ENCODE data around the gene CDT1. TPM values are rescaled to one million over a fixed set of nuclear protein-coding genes. Genes with fewer than 3 reads are reported as not detected.

Gene CDT1
- total and polyA plus RNA-seq, 10 of the 15 experiments (the other 5 are each of a cell fraction or from before 2014, with no cell fraction given), result 0.50 to 87.6 (median 8.8) TPM

GRCh38 chr16:88792078-88792550 is 11.5 kb upstream of the CDT1 start (continued):
- no peak for TF ChIP-seq RB1 (IDR thresholded peaks at IDR 0.05; ENCODE audit: borderline replicate concordance)

- Histone ChIP-seq H3K36me3 (ENCODE audit: control insufficient read depth in 2 of 2, insufficient read depth in 2 of 2, low read length in 1 of 2) (no peaks in the 10 kb centered on the region; a peak in 1 of 4 replicates), H3K4me1 (ENCODE audit: control insufficient read depth, insufficient read depth, low read length) (peaks cover 20% of the 10 kb centered on the region), H3K9me3 (replicated peaks; ENCODE audit: control insufficient read depth, insufficient read depth, low read length) (no peaks in the 10 kb centered on the region), H2AFZ (ENCODE audit: control insufficient read depth, low read depth, low read length) (no peak overlapping the region), H4K20me1 (ENCODE audit: control insufficient read depth, insufficient read depth) (no peaks in the 10 kb centered on the region), H3K4me3 (no peak overlapping the region), H3K4me2 (ENCODE audit: control insufficient read depth, insufficient read depth) (no peak overlapping the region), H3K27ac (ENCODE audit: control insufficient read depth, insufficient read depth) (no peak overlapping the region), H3K9ac (ENCODE audit: control insufficient read depth, insufficient read depth, low read length) (no peak overlapping the region), H3K27me3 (replicated peaks in 1 of 2; ENCODE audit: control insufficient read depth in 2 of 2, insufficient read depth in 2 of 2, low read length in 1 of 2) (no peaks in the 10 kb centered on the region), H3K79me2 (ENCODE audit: control insufficient read depth, insufficient read depth, low read length) (no peaks in the 10 kb centered on the region; the same call in 1 of the 2 replicates)
- DNase-seq (ENCODE audit: low read depth, low spot score), result no peak
- 79% methylated on average over 12 of the region's 12 CpGs for WGBS (ENCODE audit: insufficient coverage, insufficient replicate concordance, low lambda C conversion rate, missing lambda C conversion rate)
- TF ChIP-seq CREB1 (IDR thresholded peaks at IDR 0.05; ENCODE audit: low read depth) (no peak), PKNOX1 (IDR thresholded peaks at IDR 0.05) (no peak), NR2C2 (IDR thresholded peaks at IDR 0.05; ENCODE audit: borderline replicate concordance, control insufficient read depth, insufficient read length, low read depth) (no peak)
- intact Hi-C loops (cut with micrococcal nuclease; ENCODE audit: unreplicated experiment), result no loop called here
- POLR2A ChIA-PET, result interaction anchor here (0.7 to 1.1 kb wide), 3 partner anchors 9 to 121 kb away, joined by 3 to 8 read pairs (median 6); no protein-coding TSS in a partner anchor
- in situ Hi-C loops (cut with MboI), result no loop called here
- SMC1A ChIA-PET (ENCODE audit: uncharacterized antibody, unreplicated experiment), result interaction anchor here (0.8 to 0.9 kb wide), 2 partner anchors 12 to 55 kb away, joined by 3 read pairs; no protein-coding TSS in a partner anchor
- no TSS peak for BruUV-seq (replicated peaks)
- no peak for FAIRE-seq
- RAD21 ChIA-PET (ENCODE audit: unreplicated experiment), result interaction anchor here (0.8 kb wide), 1 partner anchor 9 kb away, joined by 3 read pairs; no protein-coding TSS in a partner anchor
- CTCF ChIA-PET, result interaction anchor here (1.6 to 2.1 kb wide), 4 partner anchors 11 to 55 kb away, joined by 5 to 8 read pairs (median 6); no protein-coding TSS in a partner anchor
- no peak for ATAC-seq
Observed at GRCh38 chr16:88792668-88793250, 10.8 kb upstream of the CDT1 start.
